Dedifferentiated amniotic fluid mesenchymal stem cell (primary cell): ENCODE results near the gene KLHDC4.
"Not testable (repeated sequence)": the region's sequence is repeated elsewhere in the genome, so short reads cannot be mapped to it uniquely, and the experiment has no call there.

Source experiments
- DNase-seq: peaks from one replicate; pipeline ENCODE4 v3.0.0-alpha.2; 2016; ENCODE audit errors: extremely low spot score

Gene KLHDC4

DNA sequence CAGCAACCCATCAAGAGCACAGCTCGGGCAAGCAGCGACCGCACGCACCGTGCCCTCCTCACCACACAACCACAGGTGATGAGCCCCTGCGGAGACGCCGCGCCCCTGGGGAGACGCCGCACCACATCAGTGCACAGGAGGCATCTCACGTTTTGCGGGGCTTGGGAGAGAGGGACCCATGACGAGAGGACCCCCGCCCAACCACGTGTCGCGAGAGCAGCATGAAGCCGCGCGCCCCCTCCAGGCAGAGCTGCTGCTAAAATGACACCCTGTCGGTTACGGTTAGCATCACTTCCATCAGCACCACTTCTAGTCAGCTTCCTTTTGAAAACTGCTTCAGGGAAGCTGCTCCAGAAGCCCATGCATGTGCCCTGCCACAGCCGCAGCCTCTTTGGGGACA is 45.3 kb downstream of the KLHDC4 start:
- no peak for DNase-seq

DNA sequence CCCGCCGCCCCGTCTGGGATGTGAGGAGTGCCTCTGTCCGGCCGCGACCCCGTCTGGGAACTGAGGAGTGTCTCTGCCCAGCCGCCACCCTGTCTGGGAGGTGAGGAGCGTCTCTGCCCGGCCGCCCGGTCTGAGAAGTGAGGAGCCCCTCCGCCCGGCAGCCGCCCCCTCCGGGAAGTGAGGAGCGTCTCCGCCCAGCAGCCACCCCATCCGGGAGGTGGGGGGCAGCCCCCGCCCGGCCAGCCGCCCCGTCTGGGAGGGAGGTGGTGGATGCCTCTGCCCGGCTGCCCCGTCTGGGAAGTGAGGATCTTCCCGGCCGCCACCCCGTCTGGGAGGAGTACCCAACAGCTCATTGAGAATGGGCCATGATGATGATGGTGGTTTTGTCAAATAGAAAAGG is 47.0 kb downstream of the KLHDC4 start:
- not testable (repeated sequence) for DNase-seq

DNA sequence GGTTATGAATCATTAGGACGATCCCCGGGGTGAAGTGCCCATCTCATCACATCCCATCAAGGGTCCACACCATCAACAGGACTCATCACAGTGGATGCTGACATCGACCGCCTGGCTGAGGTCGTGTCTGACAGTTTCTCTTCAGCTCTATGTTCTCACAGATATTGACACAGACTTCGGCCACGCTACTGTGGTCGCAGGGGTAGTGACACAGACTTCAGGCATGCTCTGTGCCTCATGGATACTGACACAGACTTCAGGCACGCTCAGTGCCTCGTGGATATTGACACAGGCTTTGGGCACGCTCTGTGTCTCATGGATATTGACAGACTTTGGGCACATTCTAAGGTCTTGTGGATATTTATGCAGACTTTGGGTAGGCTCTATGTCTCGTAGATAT is 50.1 kb downstream of the KLHDC4 start:
- DNase-seq = no peak

DNA sequence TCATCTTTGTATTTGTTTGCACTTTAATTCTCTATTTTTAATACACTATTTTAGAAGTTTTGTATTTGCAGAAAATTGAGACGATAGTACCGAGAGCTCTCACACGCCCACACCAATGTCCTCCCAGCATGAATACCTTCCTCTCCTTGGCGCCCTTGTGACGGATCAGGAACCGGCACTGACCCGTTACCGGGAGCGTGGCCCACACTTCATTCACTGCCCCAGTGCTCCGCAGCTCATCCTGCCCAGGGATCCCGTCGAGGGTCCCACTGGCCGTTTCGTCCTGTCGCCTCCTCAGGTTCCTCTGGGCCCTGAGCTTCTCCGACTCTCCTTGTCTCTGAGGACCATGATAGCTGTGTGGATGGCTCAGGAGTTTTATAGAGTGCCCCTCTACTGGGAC is 50.6 kb downstream of the KLHDC4 start:
- no peak for DNase-seq

DNA sequence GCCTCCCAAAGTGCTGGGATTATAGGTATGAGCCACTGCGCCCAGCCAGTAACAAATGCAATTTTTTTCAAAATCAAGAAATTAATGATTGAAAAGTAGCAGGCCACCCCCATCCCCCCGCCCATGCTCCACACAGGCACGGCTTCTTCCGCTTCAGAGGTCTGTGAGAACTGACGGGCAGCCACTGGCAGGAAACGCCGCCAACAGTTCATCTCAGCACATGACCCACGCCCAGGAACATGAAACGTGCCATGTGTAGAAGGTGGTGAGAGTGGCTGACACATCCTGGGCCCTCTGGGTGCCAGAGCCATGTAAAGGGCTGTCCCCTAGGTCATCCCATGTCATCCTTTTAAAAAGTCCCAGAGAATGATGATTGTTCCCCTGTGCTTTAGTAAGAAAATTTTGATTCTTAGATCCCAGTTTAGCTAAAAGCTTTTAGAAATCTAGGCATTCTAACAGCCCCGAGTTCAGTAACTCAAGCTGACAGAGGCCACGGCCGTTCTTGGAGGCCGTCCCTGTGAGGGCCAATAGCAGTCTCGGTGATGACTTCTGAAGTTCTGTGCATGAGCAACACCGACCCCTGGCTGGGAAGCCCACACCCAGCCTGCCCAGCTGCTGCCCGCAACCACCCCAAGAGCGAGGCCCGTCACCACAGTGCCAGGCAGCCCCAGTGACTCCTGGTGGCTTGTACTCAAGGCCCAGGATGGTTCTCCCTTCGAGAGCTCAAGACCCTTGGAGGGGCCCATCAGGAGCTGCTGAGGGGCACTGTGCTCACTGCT is 52.1 kb downstream of the KLHDC4 start:
- no peak for DNase-seq

DNA sequence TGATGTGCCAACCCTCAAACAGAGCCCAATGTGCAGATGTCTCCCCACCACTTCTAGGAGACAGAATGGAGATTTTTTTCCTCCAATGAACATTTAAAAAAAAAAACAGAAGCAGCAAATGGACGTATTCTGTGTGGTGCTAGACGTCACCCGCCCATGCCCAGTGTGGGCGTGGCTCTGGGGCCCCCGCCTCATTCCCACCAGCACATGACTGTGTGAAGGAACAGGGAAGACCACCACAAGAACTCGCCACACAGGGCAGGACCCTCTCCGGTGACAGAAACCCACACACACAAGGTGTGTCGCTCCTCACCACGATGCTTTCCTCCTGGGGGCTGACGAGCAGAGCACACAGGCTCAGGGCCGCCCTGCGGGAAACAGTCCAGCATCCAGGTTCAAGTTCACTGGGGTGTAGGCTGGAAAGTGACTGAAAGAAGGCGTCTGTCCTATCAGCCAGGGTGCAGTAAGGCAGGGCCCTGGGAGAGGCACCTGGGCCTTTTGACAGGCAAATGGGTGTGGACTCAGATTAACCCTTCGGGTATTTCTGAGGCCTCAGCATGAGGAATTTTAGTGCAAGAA is 53.5 kb downstream of the KLHDC4 start:
- no peak for DNase-seq

DNA sequence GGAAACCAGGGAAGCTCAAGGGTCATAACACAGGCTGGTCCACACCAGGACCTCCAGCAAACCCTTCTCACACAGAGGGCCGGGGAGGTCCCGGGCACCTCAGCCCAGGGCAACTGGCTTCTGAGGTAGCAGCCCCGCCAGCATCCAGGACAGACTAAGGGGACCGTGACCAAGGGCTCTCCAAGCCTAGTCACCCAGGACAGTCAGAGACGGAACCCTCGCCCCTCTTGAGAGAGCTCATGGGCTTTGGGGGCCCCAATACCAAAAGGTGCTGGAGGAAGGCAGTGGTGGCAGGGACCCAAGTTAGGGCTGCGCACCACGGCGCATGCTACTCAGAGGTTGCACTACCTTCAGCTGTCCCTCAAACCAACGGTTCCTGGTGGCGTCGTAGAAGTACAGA is 54.9 kb downstream of the KLHDC4 start:
- DNase-seq = no peak

DNA sequence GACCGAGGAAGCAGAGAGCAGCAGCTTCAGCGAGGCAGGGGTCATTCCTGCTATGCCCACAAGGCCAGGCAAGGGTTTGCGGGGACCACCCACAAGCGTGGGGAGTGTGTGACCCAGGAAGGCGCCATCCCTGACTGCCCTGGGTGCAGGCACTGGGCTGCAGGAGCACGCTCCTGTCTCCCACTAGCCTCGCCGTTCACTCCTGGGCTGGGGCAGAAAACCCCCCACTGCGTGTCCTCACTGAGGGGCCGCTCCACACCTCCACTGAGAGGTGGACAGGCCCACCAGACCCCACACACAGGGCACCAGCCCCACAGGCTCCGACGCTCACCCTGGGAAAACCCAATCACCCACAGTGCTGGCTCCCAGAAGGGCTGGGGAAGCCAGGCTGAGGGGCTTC is 56.1 kb downstream of the KLHDC4 start:
- DNase-seq = no peak

DNA sequence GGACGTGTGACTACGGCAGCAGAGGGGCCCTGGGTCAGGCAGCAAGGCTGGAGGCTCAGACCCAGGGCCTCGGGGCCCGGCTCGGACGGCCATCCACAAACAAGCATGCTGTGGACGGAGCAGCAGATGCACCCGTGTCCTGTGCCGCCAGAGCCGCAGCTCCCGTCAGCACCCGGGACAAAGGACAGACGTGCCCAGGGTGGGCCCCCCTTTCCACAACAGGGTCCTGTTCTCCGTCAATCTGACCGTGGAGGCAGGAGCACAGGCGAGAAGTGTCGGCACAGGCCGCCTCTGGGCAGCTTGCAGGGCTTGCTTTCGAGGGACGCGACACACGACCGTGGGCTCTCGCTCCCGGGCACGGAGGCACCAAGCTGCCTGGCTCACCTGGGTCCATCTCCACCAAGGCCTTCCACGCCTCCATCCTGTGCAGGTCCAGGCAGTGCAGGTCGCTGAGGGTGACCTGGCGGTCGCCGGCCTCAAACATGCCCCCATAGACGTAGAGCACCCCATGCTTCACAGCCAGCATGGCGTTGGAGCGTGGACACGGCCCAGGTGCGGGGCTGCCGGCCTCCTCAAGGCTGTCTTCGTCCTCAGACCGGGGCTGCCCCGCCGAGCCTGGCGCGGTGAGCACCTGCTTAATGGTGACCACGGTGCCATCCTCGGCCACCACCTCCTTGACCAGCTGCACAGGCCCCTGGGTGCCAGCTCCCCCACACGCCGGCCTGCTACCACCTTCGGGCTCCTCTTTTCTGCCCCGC is 56.7 kb downstream of the KLHDC4 start:
- no peak for DNase-seq

DNA sequence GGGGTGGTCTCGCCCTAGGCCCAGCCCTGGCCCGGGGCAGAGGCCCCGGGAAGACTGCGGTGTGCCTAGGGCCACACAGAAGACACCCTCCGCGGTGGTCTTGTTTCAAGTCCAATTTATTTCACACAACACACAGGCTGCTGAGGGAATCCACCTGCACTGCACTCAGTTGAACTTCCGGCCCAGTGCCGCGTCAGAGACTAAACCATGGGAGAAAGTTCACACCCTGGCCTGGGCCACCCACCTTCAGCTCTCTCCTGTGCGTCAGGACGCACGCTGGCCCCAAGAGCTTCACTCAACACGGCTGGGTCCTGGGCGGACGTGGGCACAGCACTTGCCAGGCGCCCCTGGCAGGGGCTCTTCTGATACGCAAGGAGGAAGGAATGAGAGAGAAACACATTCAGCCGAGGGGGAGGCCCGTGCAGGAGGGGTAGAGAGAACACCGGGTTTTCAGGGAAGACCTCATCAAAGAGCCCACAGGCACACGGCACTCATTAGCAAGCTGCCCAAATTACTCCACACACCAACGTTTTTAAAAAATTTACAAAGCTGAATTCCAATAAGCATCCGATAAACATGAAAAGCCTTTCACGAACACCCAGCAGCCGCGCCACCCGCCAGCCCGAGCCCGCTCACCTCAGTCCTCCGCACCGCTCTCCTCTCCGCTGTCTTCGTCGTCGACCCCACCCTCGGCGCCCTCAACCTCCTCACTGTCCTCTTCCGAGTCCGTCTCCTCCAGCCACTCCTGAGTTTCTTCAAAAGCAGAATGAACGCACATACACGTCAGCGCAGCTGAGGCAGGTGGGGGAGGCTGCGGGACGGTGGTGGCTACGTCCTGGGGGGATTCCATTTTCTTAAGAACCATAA is 57.8 kb downstream of the KLHDC4 start:
- no peak for DNase-seq

DNA sequence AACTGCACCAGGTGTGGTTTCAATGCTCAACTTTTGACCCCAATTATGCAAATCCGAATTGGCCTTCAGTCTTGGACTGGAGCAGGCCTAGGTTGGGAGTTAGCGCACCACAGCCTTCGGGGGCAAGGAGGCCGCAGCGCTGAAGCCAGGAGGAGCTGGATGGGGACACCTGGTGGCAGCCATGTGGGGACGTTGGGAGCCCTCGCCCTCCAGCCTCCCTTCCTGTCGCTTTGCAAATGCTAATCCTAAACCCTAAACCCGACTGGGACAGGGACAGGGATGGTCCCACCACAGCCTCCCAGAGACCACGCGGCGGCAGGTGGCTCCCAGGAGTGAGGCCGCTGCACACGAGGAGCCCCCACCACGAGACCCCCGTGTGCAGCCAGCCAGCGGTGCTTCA is 58.7 kb downstream of the KLHDC4 start:
- no peak for DNase-seq

DNA sequence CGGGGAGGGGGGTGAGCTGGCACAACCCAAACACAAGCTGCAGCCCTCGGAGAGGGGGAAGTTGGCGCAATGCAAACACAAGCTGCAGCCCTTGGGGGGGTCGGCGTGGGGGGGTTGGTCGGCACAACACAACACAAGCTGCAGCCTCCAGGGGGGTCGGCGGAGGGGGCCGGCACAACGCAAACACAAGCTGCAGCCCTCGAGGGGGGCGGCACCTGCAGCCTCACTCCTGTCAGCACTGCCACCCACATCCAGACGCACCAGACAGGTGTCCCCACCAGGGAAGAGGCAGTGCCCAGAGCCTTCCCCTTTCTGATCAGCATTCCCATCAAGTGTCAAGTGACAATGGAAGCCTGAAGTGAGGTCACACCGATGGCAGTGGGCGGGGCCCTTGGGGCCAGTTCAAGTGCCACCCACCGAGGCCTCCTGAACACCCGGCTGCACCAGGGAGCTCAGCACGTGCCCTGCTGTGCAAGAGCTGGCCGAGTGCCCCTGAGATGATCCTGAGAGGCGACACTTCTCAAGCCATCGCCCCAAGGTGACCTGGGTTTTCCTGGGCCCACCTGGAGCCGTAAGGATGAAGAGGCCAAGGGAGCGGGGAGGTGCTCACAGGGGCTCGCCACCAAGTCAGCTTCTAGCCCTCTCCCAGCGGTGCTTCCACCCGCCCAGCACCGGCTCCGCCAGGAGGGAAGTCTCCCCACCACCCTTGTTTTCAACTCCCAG is 59.3 kb downstream of the KLHDC4 start:
- DNase-seq = no peak

DNA sequence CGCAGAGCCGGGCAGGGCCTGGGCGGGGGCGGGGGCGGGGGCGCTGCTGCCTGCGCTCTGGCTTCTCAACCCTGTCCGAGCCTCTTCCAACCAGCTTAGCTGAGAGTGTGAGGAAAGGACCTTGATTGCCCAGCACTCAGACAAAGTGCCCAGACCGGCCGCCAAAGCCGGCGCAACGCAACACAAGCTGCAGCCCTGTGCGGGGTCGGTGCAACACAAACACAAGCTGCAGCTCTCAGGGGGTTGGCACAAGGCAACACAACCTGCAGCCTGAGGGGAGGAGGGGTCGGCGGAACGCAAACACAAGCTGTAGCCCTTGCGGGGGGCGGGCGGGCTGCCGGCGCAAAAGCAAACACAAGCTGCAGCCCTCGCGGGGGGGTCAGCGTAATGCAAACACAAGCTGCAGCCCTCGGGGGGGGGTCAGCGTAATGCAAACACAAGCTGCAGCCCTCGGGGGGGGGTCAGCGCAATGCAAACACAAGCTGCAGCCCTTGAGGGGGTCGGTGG is 60.0 kb downstream of the KLHDC4 start:
- DNase-seq = no peak

DNA sequence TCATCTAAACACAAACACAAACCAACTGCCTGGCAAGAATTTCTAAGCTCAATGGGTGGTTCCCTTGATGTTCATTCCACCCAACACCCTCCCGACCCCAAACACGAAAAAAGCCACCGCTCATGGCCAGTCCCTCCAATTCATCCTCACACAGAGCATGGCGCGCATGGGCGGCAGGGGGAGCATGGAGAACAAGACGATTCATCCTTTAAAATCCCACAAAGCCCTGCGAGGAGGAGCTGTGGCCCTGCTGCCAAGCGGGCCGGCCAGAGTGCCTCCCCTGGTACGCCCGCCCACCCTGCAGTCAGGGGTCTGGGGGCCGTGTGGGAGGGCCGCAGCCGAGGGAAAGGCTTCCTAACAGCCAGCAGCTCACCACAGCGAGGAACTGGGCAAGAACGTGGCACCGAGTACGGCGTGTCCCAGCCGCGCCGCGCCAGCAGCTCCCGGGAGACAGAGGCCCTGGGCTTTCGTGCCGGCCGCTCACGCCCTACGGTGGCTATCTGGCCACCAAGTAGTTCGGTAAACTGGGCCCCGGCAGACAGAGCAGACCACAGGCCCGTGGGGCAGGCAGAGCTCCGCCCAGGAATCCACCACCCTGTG is 60.9 kb downstream of the KLHDC4 start:
- DNase-seq = no peak

DNA sequence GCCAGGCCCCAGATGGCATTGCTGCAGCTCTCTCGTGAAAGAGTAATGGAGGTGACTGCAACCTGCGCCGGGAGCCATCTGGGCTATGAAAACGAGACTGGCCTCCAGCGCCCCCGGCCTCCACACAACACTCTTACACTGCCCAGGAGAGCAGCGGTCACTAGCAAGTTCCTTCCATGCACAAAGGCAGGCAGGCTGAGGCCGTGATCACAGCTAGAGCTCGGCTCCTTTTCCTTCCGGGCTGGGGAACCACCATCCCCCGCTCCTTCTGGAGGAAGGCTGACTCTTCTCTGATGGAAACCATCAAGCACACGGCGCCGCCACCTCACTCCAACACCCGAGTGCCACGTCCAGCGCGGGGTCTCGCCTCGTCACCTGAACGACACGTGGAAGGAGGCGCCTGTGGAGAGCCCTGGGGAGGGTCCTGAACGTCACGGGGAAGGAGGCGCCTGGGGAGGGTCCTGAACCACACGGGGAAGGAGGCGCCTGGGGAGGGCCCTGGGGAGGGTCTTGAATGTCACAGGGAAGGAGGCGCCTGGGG is 61.9 kb downstream of the KLHDC4 start:
- DNase-seq = no peak

DNA sequence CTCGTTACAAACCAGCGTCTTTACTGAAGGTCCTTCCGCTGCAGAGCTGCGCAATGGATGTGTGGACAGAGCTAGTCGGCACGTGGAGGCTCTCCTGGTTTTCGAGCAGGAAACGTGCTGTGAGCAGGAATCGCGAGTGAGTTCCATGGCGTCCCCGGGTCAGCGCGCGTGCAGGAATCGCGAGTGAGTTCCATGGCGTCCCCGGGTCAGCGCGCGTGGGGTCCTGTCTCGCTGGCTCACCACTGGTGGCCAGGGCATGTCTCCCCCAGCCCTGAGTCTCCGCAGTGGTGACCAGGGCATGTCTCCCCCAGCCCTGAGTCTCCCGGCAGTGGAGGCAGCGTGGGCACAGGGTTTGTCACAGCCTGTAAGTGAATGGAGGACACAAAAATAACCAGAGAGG is 62.7 kb downstream of the KLHDC4 start:
- no peak for DNase-seq

DNA sequence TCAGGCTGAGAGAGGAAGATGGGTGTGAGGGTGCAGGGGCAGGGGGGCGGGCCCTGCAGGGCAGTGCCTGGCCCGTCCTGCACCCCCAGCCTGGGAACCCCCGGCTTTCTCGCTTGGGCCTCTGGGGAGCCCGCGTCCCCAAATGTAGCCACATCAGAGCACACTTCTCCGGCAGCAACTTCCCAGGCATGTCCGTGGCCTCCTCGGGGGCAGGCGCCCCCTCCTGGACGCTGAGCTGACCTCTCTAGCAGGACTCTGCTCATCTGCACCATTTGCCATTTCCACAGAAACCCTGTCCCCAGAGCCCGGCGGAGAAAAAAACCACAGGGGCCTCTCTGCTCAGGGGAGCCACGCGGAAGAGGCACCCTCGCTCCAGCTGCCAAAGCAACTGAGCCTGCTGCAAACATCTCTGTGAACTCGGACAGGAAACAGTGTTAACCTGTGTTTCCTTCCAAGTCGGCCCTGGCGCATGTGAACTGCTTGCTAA is 63.4 kb downstream of the KLHDC4 start:
- DNase-seq = no peak

DNA sequence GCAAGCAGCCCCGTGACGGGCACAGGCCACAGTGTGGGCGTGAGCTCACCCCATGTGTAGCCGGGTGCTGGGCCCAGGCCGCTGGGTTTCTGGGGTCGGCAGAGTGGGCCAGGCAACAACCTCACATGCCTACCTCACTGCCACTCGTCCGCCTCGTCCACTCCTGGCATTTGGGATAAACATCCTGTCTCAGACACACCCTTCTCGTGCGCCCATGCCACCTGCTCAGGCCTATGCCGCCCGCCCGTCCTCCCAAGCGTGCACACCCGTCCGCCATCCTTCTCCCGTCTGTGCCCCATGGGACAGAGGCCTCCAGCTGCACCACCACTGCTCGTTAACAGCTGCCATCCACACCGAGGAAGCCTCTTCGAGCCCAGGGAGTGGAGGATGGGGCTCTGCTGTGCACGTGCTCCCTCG is 64.3 kb downstream of the KLHDC4 start:
- no peak for DNase-seq

DNA sequence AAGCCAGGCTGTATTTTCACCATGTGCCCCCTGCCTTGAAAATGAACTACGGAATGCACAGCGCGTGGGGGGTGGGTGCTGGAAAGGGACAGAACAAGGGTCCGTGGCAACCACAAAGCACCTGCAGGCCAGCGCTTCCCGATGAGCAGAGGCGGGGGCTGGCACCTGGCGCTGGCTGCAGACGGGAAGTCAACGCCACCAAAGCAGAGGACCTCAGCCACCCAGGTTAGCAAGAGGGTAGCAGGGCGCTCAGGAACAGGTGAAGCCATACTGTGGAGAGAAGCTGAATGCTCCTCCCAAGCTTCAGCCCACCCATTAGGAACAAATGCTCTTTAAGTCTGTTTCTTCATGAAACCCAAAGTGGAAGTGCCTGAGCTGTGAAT is 64.7 kb downstream of the KLHDC4 start:
- no peak for DNase-seq

DNA sequence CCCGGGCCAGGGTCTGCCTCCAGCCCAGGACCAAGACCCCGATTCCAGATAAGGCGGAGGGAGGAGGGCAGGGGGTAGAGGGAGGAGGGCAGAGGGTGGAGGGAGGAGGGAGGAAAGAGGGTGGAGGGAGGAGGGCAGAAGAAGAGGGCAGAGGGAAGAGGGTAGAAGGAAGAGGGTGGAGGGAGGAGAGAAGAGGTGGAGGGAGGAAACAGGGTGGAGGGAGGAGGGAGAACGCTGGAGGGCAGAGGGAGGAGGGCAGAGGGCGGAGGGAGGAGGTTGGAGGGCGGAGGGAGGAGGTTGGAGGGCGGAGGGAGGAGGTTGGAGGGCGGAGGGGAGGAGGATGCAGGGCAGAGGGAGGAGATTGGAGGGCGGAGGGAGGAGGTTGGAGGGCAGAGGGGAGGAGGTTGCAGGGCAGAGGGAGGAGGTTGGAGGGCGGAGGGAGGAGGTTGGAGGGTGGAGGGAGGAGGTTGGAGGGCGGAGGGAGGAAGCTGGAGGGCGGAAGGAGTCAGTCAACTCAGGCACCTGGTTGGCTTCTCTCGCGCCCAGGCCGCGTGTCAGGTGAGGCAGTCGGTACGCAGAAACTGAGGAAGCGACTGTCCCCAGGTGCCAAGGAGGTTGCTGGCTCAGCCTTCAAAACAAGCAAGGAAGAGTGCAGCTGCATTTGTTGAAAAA is 65.2 kb downstream of the KLHDC4 start:
- no peak for DNase-seq
